ENCODE measurements around the gene UBTF.
"Not testable (repeated sequence)": the region's sequence is repeated elsewhere in the genome, so short reads cannot be mapped to it uniquely, and the experiment has no call there.

UBTF gene

DNA sequence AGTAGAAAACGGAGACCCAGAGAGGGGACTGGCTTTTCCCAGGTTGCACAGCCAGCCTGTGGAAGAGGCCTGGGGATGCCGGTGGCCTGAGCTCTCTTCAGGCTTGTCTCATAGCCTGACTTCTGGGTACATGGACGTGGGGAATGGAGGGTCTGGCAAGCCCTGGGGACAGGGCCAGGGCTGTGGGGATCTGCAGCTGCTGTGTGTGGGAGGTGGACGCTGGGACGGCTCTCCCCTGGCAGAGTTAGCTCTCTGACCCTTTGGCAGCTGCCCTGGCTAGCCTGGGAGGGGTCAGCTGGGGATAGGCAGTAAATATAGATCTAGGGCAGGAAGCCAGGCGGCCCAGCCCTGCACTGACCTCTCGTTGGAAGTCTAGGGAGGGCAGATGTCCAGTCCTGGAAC, 28.0 kb upstream of the UBTF start:
- no peak for DNase-seq

DNA sequence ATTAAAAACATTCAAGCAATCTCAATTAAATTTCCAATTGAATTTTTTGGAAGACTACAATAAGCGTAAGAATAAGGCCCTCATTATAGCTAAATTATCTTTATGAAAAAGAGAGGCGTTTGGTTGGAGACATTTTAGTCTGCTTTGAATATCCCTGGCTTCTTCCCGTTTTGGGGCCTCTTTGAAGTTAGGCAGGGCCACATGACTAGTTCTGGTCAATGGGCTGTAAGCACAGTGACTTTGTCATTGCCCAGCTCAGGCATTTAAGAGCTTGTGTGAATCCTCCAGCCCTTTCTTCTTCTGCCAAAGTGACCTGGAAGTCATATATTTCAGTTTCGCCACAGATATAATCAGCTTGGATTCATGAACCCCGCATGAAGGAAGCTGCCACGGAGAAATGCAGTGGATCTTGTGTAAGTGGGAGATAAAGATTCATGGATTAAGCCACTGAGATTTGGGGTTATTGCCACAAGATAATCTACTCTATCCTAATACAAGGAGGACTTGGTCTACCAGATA, 21.7 kb upstream of the UBTF start:
- no peak for DNase-seq

DNA sequence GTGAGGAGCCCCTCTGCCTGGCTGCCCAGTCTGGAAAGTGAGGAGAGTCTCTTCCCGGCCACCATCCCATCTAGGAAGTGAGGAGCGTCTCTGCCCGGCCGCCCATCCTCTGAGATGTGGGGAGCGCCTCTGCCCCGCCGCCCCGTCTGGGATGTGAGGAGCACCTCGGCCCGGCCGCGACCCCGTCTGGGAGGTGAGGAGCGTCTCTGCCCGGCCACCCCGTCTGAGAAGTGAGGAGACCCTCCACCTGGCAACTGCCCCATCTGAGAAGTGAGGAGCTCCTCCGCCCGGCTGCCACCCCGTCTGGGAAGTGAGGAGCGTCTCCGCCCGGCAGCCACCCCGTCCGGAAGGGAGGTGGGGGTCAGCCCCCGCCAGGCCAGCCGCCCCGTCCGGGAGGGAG, 18.4 kb upstream of the UBTF start:
- not testable (repeated sequence) for DNase-seq

DNA sequence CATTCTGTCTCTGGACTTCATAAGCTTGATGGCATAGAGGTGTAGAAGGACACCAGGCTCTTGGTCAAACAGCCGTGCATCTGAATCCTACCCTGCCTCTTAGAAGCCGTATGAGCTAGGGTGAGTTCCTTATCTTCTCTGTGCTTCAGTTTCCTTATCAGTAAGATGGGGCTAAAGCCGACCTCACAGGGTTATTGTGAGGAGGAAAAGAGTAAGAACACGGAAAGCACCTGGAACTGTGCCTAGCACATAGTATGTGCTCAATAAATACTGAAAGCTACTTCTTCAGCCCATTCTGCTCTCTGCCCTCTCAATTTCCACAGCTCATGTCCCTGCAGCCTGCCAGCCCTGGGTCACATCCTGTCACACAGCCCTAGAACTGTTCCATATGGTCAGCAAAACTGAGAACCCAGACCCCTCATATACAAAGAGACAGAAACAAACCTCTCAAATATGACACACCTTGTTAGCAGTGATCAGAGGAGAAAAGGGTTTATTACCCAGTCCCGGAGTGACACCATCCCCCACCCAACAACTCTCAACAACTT, 17.0 kb upstream of the UBTF start:
- no peak for DNase-seq

DNA sequence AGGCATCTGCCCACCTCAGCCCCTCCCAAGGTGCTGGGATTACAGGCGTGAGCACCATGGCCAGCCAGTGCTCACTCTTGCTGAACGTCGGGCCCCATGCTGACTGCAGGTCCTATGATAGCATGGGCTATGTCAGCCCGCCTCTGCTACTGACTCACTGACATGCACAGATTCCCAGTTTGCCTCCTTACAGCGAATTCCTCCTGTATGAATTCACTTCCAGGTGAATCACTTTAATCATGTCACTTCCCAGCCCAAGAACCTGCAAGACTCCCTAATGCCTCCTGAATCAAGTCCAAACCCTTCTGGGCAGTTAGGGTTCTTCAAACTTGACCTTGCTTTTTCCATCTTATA, 16.1 kb upstream of the UBTF start:
- no peak for DNase-seq

DNA sequence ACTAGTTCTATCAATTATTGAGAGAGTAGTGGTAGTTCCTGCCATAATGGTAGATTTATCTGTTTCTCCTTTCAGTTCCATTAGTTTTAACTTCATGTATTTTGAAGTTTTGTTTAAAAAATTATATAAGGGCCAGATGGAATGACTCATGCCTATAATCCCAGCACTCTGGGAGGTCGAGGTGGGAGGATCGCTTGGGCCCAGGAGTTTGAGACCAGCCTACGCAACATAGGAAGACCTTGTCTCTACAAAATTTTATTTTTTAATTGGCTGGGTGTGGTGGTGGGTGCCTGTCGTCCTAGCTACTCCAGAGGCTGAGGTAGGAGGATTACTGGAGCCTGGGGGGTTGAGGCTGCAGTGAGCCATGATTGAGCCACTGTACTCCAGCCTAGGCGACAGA, 14.1 kb upstream of the UBTF start:
- no peak for DNase-seq

DNA sequence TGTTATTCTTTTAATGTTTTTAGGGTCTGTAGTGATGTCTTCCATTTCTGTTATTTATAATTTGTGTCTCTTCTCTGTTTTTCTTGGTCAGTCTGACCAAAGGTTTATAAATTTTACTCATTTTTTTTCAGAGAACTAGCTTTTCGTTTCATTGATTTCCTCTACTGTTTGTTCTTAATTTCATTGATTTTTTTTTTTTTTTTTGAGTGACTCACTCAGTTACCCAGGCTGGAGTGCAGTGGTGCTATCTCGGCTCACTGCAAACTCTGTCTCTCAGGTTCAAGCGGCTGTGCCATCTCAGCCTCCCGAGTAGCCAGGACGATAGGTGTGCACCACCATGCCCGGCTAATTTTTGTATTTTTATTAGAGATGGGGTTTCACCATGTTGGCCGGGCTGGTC, 12.6 kb upstream of the UBTF start:
- DNase-seq: no peak

DNA sequence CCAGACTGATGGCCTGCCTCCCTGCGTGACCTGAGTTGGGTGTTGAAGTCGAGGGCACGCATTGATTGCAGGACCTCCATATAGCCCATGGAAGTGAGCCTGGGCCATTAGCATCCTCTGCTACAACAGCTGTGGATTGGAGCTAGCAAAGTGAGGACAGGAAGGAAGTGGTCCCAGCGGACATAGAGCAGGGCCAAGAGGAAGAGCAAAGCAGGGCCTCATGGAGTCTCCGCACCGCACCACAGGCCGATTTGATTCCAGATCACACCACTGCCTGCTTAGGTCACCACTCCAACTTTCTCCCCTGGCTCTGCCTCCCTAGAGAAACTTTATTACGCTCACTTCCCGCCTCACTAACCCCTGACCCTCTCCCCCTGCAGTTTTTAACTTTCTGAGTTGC, 10.7 kb upstream of the UBTF start:
- no peak for DNase-seq

DNA sequence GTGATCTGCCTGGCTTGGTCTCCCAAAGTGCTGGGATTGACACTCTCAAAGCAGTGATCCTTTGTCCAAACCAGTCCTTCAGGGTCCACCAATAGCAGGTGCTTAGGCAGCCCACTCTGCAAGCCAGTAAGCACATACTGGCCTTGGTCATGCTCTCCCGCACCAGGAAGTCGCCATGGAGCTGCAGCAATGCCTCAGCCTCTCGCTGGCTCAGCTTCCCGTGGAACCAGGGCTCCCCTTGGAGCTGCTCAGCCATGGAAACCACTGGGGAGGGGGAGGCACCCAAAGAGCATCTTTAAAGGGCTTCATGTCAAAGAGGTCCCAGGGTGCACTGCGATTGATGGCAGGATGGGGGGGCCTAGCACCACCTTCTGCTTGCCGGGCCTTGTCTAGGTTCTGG, 9.6 kb upstream of the UBTF start:
- DNase-seq: no peak

DNA sequence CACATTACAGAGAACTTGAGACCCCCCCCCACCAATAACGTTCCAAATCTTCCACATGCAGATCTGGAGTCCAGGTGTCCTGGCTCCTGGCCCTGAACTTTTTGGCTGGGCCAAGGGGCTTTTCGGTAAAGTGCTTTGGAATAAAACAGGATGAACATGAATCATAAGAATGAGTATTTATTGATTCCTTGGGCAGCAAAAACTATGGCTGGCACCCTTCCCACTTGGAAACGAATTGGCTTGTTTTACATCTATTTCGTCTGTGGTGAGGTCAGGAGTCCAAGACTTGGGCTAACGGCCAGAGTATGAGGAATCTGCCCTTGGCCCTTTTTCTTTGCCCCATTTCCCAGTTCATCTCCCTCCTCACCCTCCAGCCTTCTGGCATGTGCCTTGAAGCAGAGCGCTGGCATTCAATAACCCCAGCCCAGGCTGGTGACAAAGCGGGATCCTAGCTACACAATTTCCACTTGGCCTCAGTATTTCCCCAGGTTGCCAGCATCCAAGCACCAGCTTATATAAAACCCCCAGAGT, 4.1 kb upstream of the UBTF start:
- no peak for DNase-seq

DNA sequence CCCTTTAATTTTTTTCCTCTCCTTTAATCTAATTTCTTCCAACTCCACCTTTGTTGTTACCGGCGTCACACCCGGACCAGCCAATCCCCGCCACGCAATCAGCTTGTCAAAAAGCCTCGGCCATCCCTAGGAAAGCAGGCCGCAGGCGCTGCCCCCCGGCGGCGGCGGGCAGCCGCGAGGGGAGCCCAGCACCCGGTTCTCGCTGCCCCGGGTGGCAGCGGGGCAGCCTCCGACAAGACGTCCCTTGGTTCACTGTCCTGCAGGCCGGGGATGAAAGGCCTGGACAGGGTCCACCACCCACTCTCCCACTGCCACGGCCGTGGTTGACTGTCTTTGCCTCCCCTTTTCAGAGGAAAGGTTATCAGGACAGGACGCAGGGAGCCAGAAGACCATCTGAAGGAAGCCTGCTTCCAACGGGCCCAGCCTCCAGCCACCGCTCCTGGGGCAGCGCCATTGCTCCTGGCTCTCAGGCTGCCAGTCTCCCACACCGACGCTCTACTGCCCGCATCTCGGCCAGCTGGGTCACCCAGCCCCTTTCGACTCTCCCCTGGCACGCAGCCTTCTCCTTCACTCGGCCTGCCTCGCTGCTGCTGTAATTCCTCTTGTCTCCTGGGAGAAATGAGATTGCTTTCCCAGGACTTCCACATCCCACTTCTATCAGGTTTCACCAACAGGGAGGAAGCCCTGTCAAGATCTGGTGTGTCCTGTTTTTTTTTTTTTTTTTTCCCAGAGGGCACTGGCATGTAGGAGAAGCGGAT, 2.8 kb upstream of the UBTF start:
- no peak for DNase-seq

DNA sequence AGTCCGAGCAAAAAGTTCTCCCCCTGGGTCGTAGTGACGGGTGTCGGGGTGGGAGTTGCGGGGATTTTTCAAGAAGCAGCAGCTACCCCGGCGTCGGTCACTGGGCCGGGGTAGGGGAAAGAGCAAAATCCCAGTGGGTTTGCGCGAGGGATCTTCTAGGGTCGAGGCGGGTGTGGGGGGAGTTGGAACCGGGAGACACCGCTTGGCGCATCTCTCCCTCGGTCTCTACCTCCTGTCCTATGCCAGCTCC, 2.3 kb upstream of the UBTF start:
- no peak for DNase-seq

DNA sequence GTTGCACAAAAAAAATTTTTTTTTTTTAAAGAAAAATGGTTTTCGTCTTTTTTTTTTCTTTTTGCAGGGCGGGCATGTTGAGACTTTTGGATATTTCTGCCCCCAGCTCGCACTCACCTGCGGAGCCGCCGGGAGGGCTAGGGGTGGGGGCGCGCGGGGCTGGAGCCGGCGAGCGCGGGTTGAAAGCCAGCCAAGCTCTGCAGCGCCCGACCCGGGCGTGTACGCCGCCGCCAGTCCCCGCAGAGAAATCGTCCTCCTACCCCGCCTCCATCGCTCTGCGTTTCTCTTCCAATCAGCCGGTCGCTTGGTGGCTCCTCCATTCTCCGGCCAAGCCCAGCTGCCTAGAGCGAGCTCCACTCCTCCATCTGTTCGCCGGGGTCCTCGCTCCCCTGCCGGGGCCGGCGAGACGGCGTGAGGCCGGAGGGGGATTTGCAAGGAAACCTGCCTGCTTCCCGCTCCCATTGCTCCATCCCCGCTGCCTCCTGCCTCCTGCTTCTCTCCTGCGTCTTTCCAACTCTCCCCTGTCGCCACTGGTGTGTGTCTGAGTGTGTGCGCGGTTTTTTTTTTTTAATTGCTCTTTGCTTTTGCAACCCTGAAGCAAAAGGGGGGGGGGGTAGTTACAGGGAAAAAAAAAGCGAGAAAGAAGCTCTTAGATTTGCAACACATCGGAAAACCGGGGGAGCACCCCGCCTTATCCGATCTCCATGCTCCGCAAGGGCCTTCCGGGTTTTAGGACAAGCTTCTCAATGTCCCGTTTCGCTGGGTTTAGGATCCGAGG, 1.8 kb upstream of the UBTF start:
- DNase-seq: peak; percentile 39

DNA sequence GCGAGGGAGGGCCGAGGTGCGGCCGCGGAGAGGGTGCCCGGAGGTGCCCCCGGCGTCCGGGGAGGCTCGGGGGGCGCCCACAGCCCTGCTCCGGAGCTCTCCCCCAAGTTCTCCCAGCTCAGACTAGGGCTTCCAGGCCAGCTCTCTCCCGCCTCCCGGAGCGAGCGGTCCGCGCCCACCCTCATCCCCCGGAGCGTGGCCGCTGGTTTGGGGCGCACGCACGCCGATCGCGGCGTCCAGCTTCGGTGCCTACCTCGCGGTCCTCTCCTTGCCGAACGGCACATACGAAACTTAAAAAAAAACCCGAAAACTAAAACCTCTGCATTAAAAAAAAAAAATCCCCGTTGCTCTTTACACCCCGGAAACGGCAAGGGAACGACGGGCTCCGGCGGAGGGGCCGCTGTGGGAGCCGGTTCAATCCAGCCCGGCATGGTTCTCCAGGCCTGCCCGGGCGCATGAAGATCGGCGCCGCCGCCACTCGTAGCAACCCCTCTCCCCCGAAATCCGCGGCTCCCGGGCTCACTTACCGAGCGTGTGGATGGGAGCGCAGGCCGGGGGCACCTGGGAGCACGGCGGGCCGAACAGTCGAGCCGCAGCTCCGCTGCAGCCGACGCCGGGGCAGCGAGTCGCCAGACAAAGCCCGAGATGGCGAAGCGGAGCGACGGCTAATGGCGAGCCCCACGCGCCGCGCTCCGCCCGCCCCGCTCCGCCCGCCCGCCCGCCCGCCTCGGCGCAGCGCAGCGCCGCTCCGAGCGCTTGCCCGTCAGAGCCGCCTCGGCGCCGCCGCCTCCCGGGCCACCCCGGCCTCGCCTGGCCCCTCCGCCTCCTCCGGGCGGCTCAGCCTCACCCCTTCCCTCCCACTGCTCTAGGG, 973 bp upstream of the UBTF start:
- peak; percentile 49 for DNase-seq

DNA sequence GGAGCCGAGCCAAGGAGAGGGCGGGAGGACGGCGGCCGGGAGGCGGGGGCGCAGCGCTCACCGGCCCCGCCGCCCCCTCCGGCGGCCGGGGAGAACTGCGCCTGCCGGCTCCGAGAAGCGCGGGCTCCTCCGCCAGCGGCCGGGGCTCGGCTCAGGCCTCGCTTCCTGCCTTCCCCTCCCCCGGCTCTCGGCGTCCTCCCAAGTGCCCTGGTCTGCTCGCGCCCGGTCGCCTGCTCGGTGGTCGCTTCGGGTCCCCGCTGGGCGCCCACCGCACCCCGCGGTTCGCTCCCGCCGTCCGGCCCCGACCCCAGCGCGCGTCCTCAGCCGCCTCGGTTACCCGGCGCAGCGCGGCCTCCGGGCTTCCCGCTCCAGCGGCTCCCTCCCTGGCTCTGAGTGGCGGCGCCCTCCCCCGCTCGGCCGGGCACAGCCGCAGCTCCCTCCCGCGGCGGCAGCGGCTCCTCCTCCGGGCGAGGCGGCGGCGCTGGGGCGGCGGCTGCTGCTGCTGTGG, 313 bp downstream of the UBTF start:
- DNase-seq: no peak

DNA sequence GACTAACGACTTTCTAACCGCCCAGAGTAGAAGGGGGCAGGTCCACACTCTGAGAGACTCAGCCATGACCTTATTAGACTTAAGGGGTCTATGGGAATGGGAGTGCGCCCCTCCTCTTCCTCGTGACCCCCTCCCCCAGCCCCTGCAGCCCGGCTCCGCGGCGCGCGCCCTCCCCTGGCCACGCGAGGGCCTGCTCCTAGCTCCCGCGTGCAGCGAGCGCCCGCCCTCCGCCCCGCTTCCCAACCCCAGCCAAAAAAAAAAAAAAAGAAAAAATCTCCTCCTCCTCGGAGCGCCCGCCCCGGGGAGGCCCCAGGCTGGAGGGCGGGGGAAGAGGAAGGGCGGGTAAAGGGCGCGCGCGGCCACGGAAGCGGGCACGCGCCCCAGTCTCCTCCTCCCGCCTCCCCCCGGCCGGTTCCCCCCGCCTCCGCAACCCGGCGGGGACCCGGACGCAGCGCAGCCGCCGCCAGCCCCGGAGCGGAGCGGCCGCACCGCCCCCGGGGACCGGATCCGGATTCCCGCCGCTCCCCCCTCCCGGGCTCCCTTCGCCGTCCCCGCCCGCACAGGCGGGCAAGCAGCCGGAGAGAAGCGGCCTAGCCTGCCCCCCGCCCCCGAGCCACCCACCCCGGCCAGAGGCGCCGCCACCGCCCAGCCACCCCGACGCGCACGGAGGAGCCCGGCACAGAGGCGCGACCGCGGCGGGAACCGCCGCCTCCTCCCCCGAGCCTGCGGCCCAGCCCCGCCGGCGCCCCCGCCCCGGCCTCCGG, 949 bp downstream of the UBTF start:
- DNase-seq: peak; percentile 78

DNA sequence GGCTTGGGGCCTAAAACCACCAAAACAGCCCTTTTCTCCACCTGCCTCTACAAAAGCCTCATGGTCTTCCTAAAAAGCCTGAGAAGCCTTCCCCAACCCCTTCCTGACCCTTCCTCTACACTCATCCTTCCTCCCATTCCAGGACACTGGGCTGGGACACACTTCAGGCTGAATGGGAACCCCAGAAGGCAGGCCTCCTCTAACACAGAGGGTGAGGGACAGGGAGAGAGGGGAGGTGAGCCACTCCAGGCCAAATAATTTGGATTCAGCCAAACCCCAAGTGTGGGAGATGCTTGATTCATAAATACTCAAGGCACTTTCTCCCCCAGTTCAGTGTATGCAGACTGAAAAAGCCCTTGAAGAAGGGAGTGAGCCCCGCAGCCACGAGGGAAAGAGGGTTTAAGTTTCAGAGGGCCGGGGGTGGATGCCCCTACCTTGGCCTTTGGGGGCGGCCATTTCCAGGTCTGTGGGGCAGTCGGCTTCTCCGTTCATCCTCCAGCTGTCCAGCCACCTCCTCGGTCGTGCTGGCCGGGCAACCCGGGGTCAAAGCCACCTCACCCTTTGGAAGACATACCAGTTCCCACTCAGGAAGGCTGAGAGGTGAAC, 1.6 kb downstream of the UBTF start:
- no peak for DNase-seq

DNA sequence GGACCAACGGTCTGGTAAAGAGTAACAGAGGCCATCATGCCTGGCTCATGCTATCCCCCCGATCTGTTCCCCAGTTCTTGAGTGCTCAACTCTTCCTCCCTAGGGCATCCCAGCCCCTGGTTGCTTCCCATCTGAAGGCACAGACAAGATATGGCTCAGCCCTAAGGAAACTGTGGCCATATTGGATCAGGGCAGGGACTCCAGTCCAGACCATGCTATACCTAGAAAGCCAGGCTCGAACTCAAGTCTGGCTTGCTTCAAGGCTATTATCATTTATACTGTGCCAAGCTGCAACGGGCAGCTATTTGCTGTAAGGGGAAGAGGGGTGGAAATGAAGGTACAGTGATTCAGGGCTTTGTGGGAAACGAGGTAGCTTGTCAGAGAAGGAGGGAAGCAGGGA, 2.8 kb downstream of the UBTF start:
- DNase-seq: no peak

DNA sequence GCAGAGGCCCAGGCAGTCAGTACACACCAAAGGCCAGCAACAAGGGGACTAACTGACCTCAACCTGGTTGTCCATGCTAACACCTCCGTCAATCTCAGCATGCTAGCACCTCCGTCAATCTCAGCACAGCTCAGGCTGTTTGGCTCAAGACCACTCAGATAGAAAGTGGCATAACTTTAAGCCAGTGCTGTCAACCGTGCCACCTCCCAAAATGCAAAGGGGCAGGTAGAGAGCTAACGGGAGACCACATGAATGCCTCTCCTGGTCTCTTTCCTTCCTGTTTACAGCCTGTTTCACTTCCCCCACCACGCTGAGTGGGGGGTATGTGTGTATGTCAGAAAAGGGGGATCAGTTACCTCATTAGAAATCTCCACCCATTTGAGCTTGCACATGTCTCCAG, 3.3 kb downstream of the UBTF start:
- DNase-seq: no peak

DNA sequence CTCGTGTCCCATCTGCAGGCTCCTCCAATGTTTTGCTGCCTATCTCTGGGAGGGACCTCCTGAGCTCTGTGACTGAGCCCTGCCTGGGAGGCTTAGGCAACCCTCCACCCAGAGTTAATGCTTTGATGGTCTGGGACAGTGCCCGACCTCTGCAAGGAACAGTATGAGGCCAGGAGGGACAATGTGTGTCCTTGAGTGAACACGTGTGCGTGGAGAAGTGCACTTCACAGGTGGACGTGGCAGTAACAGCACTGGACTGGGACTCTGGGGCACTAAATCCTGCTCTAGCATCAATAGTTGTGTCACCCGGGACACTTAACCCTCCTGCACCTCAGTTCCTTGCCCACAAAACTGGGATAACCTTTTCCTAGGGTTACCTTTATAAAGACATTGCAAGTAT, 4.6 kb downstream of the UBTF start:
- no peak for DNase-seq

DNA sequence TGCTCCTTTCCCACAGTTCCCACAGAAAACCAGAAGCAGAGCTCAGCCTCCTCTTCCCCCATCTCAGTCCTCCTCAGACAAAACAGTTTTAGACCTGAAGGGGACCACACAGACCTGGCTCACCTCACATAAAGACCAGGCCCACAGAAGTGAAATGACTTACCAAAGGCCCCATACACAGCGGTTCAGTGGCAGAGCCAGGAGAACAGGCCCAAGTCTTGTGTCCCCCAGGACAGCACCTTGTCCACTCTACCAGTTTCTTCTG, 5.3 kb downstream of the UBTF start:
- no peak for DNase-seq
